HepG2 (cell line): ENCODE measurements around the gene NMT2. TPM values are rescaled to one million over a fixed set of nuclear protein-coding genes. Genes with fewer than 3 reads are reported as not detected.

Experiments
- BCL6 ChIP-seq: IDR thresholded peaks from 2 replicates; pipeline ENCODE4 v1.6.1; 2016; ENCODE audit warnings: missing genetic modification reagents, missing compliant biosample characterization
- FOXJ3 ChIP-seq: sonication (generic); formaldehyde crosslinking; IDR thresholded peaks from 2 replicates; pipeline ENCODE4 v1.4.0; 2020; ENCODE audit warnings: missing genetic modification reagents, mild to moderate bottlenecking, borderline replicate concordance
- IKZF4 ChIP-seq: sonication (generic); formaldehyde crosslinking; IDR thresholded peaks from 2 replicates; pipeline ENCODE4 v1.5.1; 2020; ENCODE audit warnings: borderline replicate concordance, mild to moderate bottlenecking, low read depth, missing genetic modification reagents; ENCODE audit errors: not compliant biosample characterization
- MIER3 ChIP-seq: IDR thresholded peaks from 2 replicates; pipeline ENCODE4 v1.6.1; 2016; ENCODE audit warnings: missing compliant biosample characterization, borderline replicate concordance
- NRL ChIP-seq: sonication (generic); formaldehyde crosslinking; IDR thresholded peaks from 2 replicates; pipeline ENCODE4 v1.5.0; 2020; ENCODE audit warnings: missing genetic modification reagents, mild to moderate bottlenecking, moderate library complexity, borderline replicate concordance
- SMARCE1 ChIP-seq: fragments of 450-650 bp; IDR thresholded peaks from 2 replicates; pipeline ENCODE4 v1.6.1; 2017; ENCODE audit warnings: borderline replicate concordance
- SOX6 ChIP-seq, 2 experiments: fragments of 450-650 bp in 1 of 2; sonication (generic) in 1 of 2; formaldehyde crosslinking in 1 of 2; IDR thresholded peaks; 2 replicates each; pipeline versions ENCODE4 v1.4.0 to v1.6.1; 2017 to 2020; ENCODE audit warnings: antibody characterized with exemption in 1 of 2, mild to moderate bottlenecking in 1 of 2, missing genetic modification reagents in 1 of 2
- SRSF4 ChIP-seq: fragments of 200-400 bp; formaldehyde crosslinking; IDR thresholded peaks from one replicate; pipeline ENCODE4 v1.6.1; 2018; ENCODE audit warnings: mild to moderate bottlenecking, low read depth, low read length, moderate library complexity; ENCODE audit not compliant: poor library complexity, severe bottlenecking
- ZFP36L1 ChIP-seq: sonication (generic); formaldehyde crosslinking; IDR thresholded peaks from 2 replicates; pipeline ENCODE4 v1.8.0; 2022; ENCODE audit warnings: mild to moderate bottlenecking, missing genetic modification reagents, moderate library complexity
- ZNF124 ChIP-seq: sonication (generic); formaldehyde crosslinking; IDR thresholded peaks from 2 replicates; pipeline ENCODE4 v1.4.0; 2020; ENCODE audit warnings: missing genetic modification reagents
- ZNF136 ChIP-seq: sonication (generic); formaldehyde crosslinking; IDR thresholded peaks from 2 replicates; pipeline ENCODE4 v1.8.1; 2022; ENCODE audit warnings: low read depth, mild to moderate bottlenecking, moderate library complexity, missing genetic modification reagents
- ZNF180 ChIP-seq: sonication (generic); formaldehyde crosslinking; IDR thresholded peaks from 2 replicates; pipeline ENCODE4 v1.4.0; 2020; ENCODE audit warnings: low read depth, missing genetic modification reagents, borderline replicate concordance
- ZNF274 ChIP-seq: sonication (generic); formaldehyde crosslinking; IDR thresholded peaks from 2 replicates; pipeline ENCODE4 v1.5.1; 2020; ENCODE audit warnings: mild to moderate bottlenecking, missing genetic modification reagents
- polyA plus RNA-seq, 8 experiments: library from polyadenylated mRNA; depleted of rRNA in 3 of 8; stranded (reverse) in 7 of 8; unstranded in 1 of 8; fragments of >200 nt; fragmentation: Illumina TruSeq in 4 of 8; extraction: Trizol in 4 of 8; gene quantifications; 2 replicates each; pipeline versions ENCODE4 v1.2.1 to v1.2.3, GENCODE V29; 2011 to 2016; ENCODE audit warnings: low read depth in 4 of 8, missing spikeins in 1 of 8, mixed read lengths in 1 of 8; ENCODE audit not compliant: insufficient read depth in 1 of 8
- total RNA-seq, 5 experiments: library from RNA; depleted of rRNA; stranded (reverse); fragments of >200 nt; fragmentation: Illumina TruSeq; extraction: Trizol; gene quantifications; 2 replicates each; pipeline ENCODE4 v1.2.3, GENCODE V29; 2016; ENCODE audit warnings: low read depth in 1 of 5
- TF ChIP-seq, protein P1 (sequence below): sonication (generic); formaldehyde crosslinking; IDR thresholded peaks from 2 replicates; pipeline ENCODE4 v1.4.0; 2020; ENCODE audit warnings: mild to moderate bottlenecking, missing genetic modification reagents
- TF ChIP-seq, protein P2 (sequence below): IDR thresholded peaks from 2 replicates; pipeline ENCODE4 v1.6.1; 2016; ENCODE audit warnings: missing compliant biosample characterization, missing genetic modification reagents, borderline replicate concordance
- TF ChIP-seq, protein P3 (sequence below), 2 experiments: sonication (generic) in 1 of 2; formaldehyde crosslinking in 1 of 2; IDR thresholded peaks; 2 replicates each; pipeline versions ENCODE4 v1.4.0 to v1.6.1; 2016 to 2020; ENCODE audit warnings: borderline replicate concordance in 1 of 2, low read depth in 1 of 2, mild to moderate bottlenecking in 1 of 2, missing genetic modification reagents in 1 of 2
- TF ChIP-seq, protein P4 (sequence below), 2 experiments: sonication (generic) in 1 of 2; formaldehyde crosslinking in 1 of 2; IDR thresholded peaks; 2 replicates each; pipeline versions ENCODE4 v1.5.1 to v1.6.1; 2011 to 2020; ENCODE audit warnings: borderline replicate concordance in 1 of 2, low read depth in 1 of 2, low read length in 1 of 2, mild to moderate bottlenecking in 1 of 2, missing genetic modification reagents in 1 of 2, moderate library complexity in 1 of 2
- TF ChIP-seq, protein P5 (sequence below): sonication (generic); formaldehyde crosslinking; IDR thresholded peaks from 2 replicates; pipeline ENCODE4 v1.4.0; 2020; ENCODE audit warnings: missing genetic modification reagents

Gene NMT2
- total and polyA plus RNA-seq, 2 of the 13 experiments (the other 11 are each of a cell fraction or from before 2014, with no cell fraction given): 10.1 to 23.8 TPM

DNA sequence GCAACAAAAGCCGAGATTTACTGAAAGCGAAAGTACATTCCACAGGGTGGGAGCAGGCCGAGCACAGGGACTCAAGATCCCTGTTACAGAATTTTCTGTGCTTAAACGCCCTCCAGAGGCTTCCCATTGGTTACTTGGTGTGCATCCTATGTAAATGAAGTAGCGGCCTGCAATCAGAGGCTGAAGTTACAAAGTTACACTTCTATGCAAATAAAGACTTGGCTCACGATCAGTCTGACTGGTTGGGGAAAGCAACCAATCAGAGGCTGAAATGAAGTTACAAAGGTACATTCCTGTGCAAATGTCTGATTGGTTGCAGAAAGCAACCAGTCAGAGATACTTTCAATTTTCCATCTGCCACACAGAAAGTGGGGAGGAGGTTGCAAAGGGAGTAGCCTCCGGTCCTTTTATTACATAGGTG lies 84.0 kb downstream of the NMT2 start (continued):
- TF ChIP-seq SRSF4: no peak
- TF ChIP-seq, protein P1, sequence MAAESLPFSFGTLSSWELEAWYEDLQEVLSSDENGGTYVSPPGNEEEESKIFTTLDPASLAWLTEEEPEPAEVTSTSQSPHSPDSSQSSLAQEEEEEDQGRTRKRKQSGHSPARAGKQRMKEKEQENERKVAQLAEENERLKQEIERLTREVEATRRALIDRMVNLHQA (CRISPR knock-in tag): no peak
- TF ChIP-seq NRL (CRISPR knock-in tag): no peak
- TF ChIP-seq ZNF274 (CRISPR knock-in tag): no peak
- no peak for TF ChIP-seq ZFP36L1 (CRISPR knock-in tag)
- TF ChIP-seq, protein P2, sequence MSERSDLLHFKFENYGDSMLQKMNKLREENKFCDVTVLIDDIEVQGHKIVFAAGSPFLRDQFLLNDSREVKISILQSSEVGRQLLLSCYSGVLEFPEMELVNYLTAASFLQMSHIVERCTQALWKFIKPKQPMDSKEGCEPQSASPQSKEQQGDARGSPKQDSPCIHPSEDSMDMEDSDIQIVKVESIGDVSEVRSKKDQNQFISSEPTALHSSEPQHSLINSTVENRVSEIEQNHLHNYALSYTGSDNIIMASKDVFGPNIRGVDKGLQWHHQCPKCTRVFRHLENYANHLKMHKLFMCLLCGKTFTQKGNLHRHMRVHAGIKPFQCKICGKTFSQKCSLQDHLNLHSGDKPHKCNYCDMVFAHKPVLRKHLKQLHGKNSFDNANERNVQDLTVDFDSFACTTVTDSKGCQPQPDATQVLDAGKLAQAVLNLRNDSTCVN: no peak
- no peak for TF ChIP-seq ZNF136 (CRISPR knock-in tag)
- TF ChIP-seq, protein P3, sequence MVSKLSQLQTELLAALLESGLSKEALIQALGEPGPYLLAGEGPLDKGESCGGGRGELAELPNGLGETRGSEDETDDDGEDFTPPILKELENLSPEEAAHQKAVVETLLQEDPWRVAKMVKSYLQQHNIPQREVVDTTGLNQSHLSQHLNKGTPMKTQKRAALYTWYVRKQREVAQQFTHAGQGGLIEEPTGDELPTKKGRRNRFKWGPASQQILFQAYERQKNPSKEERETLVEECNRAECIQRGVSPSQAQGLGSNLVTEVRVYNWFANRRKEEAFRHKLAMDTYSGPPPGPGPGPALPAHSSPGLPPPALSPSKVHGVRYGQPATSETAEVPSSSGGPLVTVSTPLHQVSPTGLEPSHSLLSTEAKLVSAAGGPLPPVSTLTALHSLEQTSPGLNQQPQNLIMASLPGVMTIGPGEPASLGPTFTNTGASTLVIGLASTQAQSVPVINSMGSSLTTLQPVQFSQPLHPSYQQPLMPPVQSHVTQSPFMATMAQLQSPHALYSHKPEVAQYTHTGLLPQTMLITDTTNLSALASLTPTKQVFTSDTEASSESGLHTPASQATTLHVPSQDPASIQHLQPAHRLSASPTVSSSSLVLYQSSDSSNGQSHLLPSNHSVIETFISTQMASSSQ (IDR thresholded peaks at IDR 0.05; ENCODE audit: low read depth): no peak
- TF ChIP-seq, protein P3 (CRISPR knock-in tag; IDR thresholded peaks at IDR 0.05; ENCODE audit: borderline replicate concordance): no peak
- TF ChIP-seq SOX6 (IDR thresholded peaks at IDR 0.05): no peak
- TF ChIP-seq SOX6 (CRISPR knock-in tag; IDR thresholded peaks at IDR 0.05): no peak
- no peak for TF ChIP-seq SMARCE1
- TF ChIP-seq, protein P4, sequence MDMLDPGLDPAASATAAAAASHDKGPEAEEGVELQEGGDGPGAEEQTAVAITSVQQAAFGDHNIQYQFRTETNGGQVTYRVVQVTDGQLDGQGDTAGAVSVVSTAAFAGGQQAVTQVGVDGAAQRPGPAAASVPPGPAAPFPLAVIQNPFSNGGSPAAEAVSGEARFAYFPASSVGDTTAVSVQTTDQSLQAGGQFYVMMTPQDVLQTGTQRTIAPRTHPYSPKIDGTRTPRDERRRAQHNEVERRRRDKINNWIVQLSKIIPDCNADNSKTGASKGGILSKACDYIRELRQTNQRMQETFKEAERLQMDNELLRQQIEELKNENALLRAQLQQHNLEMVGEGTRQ (IDR thresholded peaks at IDR 0.05; ENCODE audit: low read depth, low read length): no peak
- TF ChIP-seq, protein P4 (CRISPR knock-in tag; IDR thresholded peaks at IDR 0.05; ENCODE audit: borderline replicate concordance): no peak
- no peak for TF ChIP-seq BCL6 (CRISPR knock-in tag)
- TF ChIP-seq MIER3 (CRISPR knock-in tag): no peak
- TF ChIP-seq IKZF4: no peak
- no peak for TF ChIP-seq FOXJ3 (CRISPR knock-in tag)
- TF ChIP-seq ZNF180 (CRISPR knock-in tag): no peak
- TF ChIP-seq, protein P5, sequence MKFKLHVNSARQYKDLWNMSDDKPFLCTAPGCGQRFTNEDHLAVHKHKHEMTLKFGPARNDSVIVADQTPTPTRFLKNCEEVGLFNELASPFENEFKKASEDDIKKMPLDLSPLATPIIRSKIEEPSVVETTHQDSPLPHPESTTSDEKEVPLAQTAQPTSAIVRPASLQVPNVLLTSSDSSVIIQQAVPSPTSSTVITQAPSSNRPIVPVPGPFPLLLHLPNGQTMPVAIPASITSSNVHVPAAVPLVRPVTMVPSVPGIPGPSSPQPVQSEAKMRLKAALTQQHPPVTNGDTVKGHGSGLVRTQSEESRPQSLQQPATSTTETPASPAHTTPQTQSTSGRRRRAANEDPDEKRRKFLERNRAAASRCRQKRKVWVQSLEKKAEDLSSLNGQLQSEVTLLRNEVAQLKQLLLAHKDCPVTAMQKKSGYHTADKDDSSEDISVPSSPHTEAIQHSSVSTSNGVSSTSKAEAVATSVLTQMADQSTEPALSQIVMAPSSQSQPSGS (CRISPR knock-in tag): 0 out of 2 replicates have a peak, but pooled peaks have one; percentile 33
- no peak for TF ChIP-seq ZNF124 (CRISPR knock-in tag)
